ENCODE data around the gene GGT5. TPM values are rescaled to one million over a fixed set of nuclear protein-coding genes. Genes with fewer than 3 reads are reported as not detected.

GGT5 gene
- total and polyA plus RNA-seq, 2 of the 13 experiments (the other 11 are each of a cell fraction or from before 2014, with no cell fraction given), result 0.69 to 3.1 TPM

GRCh38 chr22:24175160-24175808 is 69.6 kb downstream of the GGT5 start (continued):
- TF ChIP-seq SP140L (CRISPR knock-in tag; IDR thresholded peaks at IDR 0.05; ENCODE audit: borderline replicate concordance) (no peak), CREBL2 (CRISPR knock-in tag; IDR thresholded peaks at IDR 0.05; ENCODE audit: borderline replicate concordance) (no peak), FOXA3 (CRISPR knock-in tag; IDR thresholded peaks at IDR 0.05) (no peak), ZNF746 (CRISPR knock-in tag; IDR thresholded peaks at IDR 0.05) (no peak), ARID4A (CRISPR knock-in tag; IDR thresholded peaks at IDR 0.05; ENCODE audit: borderline replicate concordance) (peak; percentile 41; the same call in 1 of the 2 replicates), DNMT3B (CRISPR knock-in tag; conservative IDR thresholded peaks at IDR 0.05) (no peak), RAD21 (CRISPR knock-in tag; IDR thresholded peaks at IDR 0.05) (peak; percentile 82), ZSCAN12 (CRISPR knock-in tag; IDR thresholded peaks at IDR 0.05) (no peak), ZKSCAN1 (IDR thresholded peaks at IDR 0.05; ENCODE audit: low read length) (no peak), HNF4G (IDR thresholded peaks at IDR 0.05; ENCODE audit: borderline replicate concordance, low read depth, low read length) (no peak), HNF4G (CRISPR knock-in tag; IDR thresholded peaks at IDR 0.05; ENCODE audit: borderline replicate concordance, low read depth) (no peak), GABPA (IDR thresholded peaks at IDR 0.05; ENCODE audit: low read depth, low read length) (no peak), GABPA (CRISPR knock-in tag; IDR thresholded peaks at IDR 0.05; ENCODE audit: low read depth) (no peak), TMF1 (CRISPR knock-in tag; IDR thresholded peaks at IDR 0.05; ENCODE audit: low read depth) (no peak), POLR2AphosphoS5 (IDR thresholded peaks at IDR 0.05; ENCODE audit: low read depth, low read length) (no peak), CERS6 (CRISPR knock-in tag; IDR thresholded peaks at IDR 0.05) (no peak), ZNF337 (CRISPR knock-in tag; IDR thresholded peaks at IDR 0.05; ENCODE audit: borderline replicate concordance, low read depth) (no peak), ESRRA (CRISPR knock-in tag; IDR thresholded peaks at IDR 0.05; ENCODE audit: low read depth) (no peak), CBX1 (IDR thresholded peaks at IDR 0.05; ENCODE audit: low read depth) (no peak), ZNF513 (CRISPR knock-in tag; conservative IDR thresholded peaks at IDR 0.05) (no peak), ZNF616 (CRISPR knock-in tag; IDR thresholded peaks at IDR 0.05; ENCODE audit: low read depth) (no peak), ETV5 (CRISPR knock-in tag; IDR thresholded peaks at IDR 0.05; ENCODE audit: borderline replicate concordance) (no peak), KAT7 (CRISPR knock-in tag; IDR thresholded peaks at IDR 0.05; ENCODE audit: borderline replicate concordance) (no peak), RBM39 (IDR thresholded peaks at IDR 0.05; ENCODE audit: low read depth, low read length, poor library complexity, severe bottlenecking) (no peak), ZNF615 (CRISPR knock-in tag; IDR thresholded peaks at IDR 0.05; ENCODE audit: borderline replicate concordance) (no peak), POGZ (CRISPR knock-in tag; IDR thresholded peaks at IDR 0.05) (no peak)

Measured in HepG2 (cell line).